CD14-positive monocyte (primary cell): ENCODE data around the gene NRN1. TPM values are rescaled to one million over a fixed set of nuclear protein-coding genes. Genes with fewer than 3 reads are reported as not detected.

Experiments
- DNase-seq, 3 donors: peaks; one replicate each; pipeline ENCODE4 v3.0.0-alpha.2; 2011 to 2022
- H2AFZ ChIP-seq: 2 replicates; pipeline ENCODE4 v1.6.0; 2012; ENCODE audit warnings: mild to moderate bottlenecking, low read depth, low read length, inconsistent platforms; ENCODE audit not compliant: insufficient read depth, poor library complexity, severe bottlenecking
- H3K27ac ChIP-seq, 2 donors: 1 replicate in 1 of 2; 2 replicates in 1 of 2; pipeline ENCODE4 v1.5.1; 2012 to 2013; ENCODE audit warnings: low read length in 2 of 2, control low read depth in 1 of 2, inconsistent platforms in 1 of 2, low read depth in 1 of 2, mild to moderate bottlenecking in 1 of 2
- H3K27me3 ChIP-seq, 2 donors: one replicate each; pipeline versions ENCODE4 v1.6.0 to v1.6.1; 2011 to 2013; ENCODE audit warnings: low read length in 2 of 2; ENCODE audit not compliant: control insufficient read depth in 2 of 2, insufficient read depth in 2 of 2
- H3K36me3 ChIP-seq, 2 donors: replicated peaks in 1 of 2; 1 replicate in 1 of 2; 2 replicates in 1 of 2; pipeline versions ENCODE4 v1.5.1 to v1.6.1; 2012 to 2013; ENCODE audit warnings: low read length in 2 of 2, control low read depth in 1 of 2, inconsistent platforms in 1 of 2, mild to moderate bottlenecking in 1 of 2; ENCODE audit not compliant: insufficient read depth in 2 of 2, control insufficient read depth in 1 of 2
- H3K4me1 ChIP-seq, 2 donors: 1 replicate in 1 of 2; 2 replicates in 1 of 2; pipeline versions ENCODE4 v1.5.1 to v1.6.1; 2012 to 2013; ENCODE audit warnings: low read length in 2 of 2, control low read depth in 1 of 2, inconsistent platforms in 1 of 2, mild to moderate bottlenecking in 1 of 2, moderate library complexity in 1 of 2; ENCODE audit not compliant: insufficient read depth in 2 of 2, control insufficient read depth in 1 of 2
- H3K4me2 ChIP-seq: replicated peaks from 2 replicates; pipeline ENCODE3; 2012; ENCODE audit warnings: low read length, moderate library complexity, mild to moderate bottlenecking; ENCODE audit not compliant: poor library complexity, severe bottlenecking; ENCODE audit errors: extremely low read depth
- H3K4me3 ChIP-seq, 3 experiments: fragments of 200-600 bp in 1 of 3; sonication (generic) in 1 of 3; replicated peaks in 1 of 3; 1 replicate in 2 of 3; 2 replicates in 1 of 3; pipeline ENCODE4 v1.5.1; 2011 to 2013; ENCODE audit warnings: low read length in 3 of 3, mild to moderate bottlenecking in 3 of 3, control low read depth in 2 of 3, low read depth in 2 of 3, inconsistent platforms in 1 of 3, moderate library complexity in 1 of 3
- H3K79me2 ChIP-seq: 2 replicates; pipeline ENCODE4 v1.6.0; 2012; ENCODE audit warnings: mild to moderate bottlenecking, control low read depth, inconsistent platforms, low read length, moderate library complexity; ENCODE audit not compliant: insufficient read depth
- H3K9ac ChIP-seq: 2 replicates; pipeline ENCODE4 v1.6.0; 2017; ENCODE audit warnings: low read length, mild to moderate bottlenecking; ENCODE audit not compliant: insufficient read depth, poor library complexity, severe bottlenecking
- H3K9me3 ChIP-seq, 2 donors: replicated peaks in 1 of 2; 1 replicate in 1 of 2; 2 replicates in 1 of 2; pipeline versions ENCODE4 v1.5.1 to v1.6.1; 2012 to 2013; ENCODE audit warnings: low read length in 2 of 2, control low read depth in 1 of 2; ENCODE audit not compliant: control insufficient read depth in 1 of 2, insufficient read depth in 1 of 2
- H4K20me1 ChIP-seq: 2 replicates; pipeline ENCODE4 v1.6.0; 2012; ENCODE audit warnings: mild to moderate bottlenecking, low read length, control low read depth, moderate library complexity; ENCODE audit not compliant: insufficient read depth
- H3K27ac Mint-ChIP-seq, 7 donors: one replicate each; pipeline ENCODE4 v1.8.0; 2020; ENCODE audit warnings: mild to moderate bottlenecking in 7 of 7, mixed read lengths in 7 of 7, moderate library complexity in 6 of 7, inconsistent platforms in 2 of 7
- H3K27me3 Mint-ChIP-seq, 3 donors: one replicate each; pipeline ENCODE4 v1.8.0; 2021 to 2022; ENCODE audit warnings: low read depth in 3 of 3, mild to moderate bottlenecking in 3 of 3, mixed read lengths in 3 of 3, moderate library complexity in 3 of 3, inconsistent platforms in 1 of 3
- H3K36me3 Mint-ChIP-seq, 2 donors: one replicate each; pipeline ENCODE4 v1.8.0; 2020; ENCODE audit warnings: mixed read lengths in 2 of 2, inconsistent platforms in 1 of 2, mild to moderate bottlenecking in 1 of 2
- H3K4me1 Mint-ChIP-seq: one replicate; pipeline ENCODE4 v1.8.0; 2020; ENCODE audit warnings: mild to moderate bottlenecking, mixed read lengths
- H3K4me3 Mint-ChIP-seq, 2 donors: one replicate each; pipeline ENCODE4 v1.8.0; 2020; ENCODE audit warnings: mild to moderate bottlenecking in 2 of 2, mixed read lengths in 2 of 2, moderate library complexity in 1 of 2
- H3K9me3 Mint-ChIP-seq, 7 donors: one replicate each; pipeline ENCODE4 v1.8.0; 2020 to 2022; ENCODE audit warnings: mixed read lengths in 7 of 7, mild to moderate bottlenecking in 6 of 7, moderate library complexity in 6 of 7, inconsistent platforms in 2 of 7
- CTCF ChIP-seq: fragments of 200-600 bp; IDR thresholded peaks from one replicate; pipeline ENCODE4 v1.8.0; 2022; ENCODE audit warnings: antibody characterized with exemption, mild to moderate bottlenecking
- WGBS: methylation state at CpG from one replicate; pipeline ENCODE4 v1.1.5; 2013; ENCODE audit warnings: missing lambda C conversion rate; ENCODE audit not compliant: insufficient coverage; 5-methylcytosine and 5-hydroxymethylcytosine counted together
- intact Hi-C, 2 donors: fragments of 100-400 bp; cut with micrococcal nuclease; formaldehyde crosslinking; loops; one replicate each; pipeline versions ENCODE4 v1.15.0 to v1.15.1; 2023
- polyA plus RNA-seq, 3 donors: library from polyadenylated mRNA; depleted of rRNA in 1 of 3; unstranded in 2 of 3; stranded (reverse) in 1 of 3; fragments of 300-500 nt in 2 of 3; fragments of >200 nt in 1 of 3; fragmentation: Illumina TruSeq in 2 of 3; gene quantifications; 1 replicate in 2 of 3; 2 replicates in 1 of 3; pipeline ENCODE4 v1.2.3, GENCODE V29; 2012 to 2021

The NRN1 gene
- polyA plus RNA-seq, 3 donors: 0.08 TPM; not detected in 2

GRCh38 chr6:5995949-5996713 lies 10.6 kb downstream of the NRN1 start:
- H3K27me3 Mint-ChIP-seq: peaks cover 88 to 97% (median 95%) of the 10 kb centered on the region in 3 donors

GRCh38 chr6:5995658-5995948 lies 11.1 kb downstream of the NRN1 start:
- Histone ChIP-seq H3K9me3 (peaks cover 24 to 60% of the 10 kb centered on the region in 2 donors), H3K79me2 (no peaks in the 10 kb centered on the region), H3K27ac (no peak overlapping the region), H3K4me1 (peaks cover 46 to 53% of the 10 kb centered on the region in 2 donors), H3K4me3 (peak overlapping the region in 1 of 3 experiments; percentile 87), H3K36me3 (no peaks in the 10 kb centered on the region), H3K4me2 (peak overlapping the region; percentile 86), H4K20me1 (no peaks in the 10 kb centered on the region), H2AFZ (peak overlapping the region; percentile 83), H3K9ac (no peak overlapping the region), H3K27me3 (peaks cover 71 to 93% of the 10 kb centered on the region in 2 donors)
- peaks cover 74% of the 10 kb centered on the region for H3K4me1 Mint-ChIP-seq
- WGBS: 19% methylated on average over 3 of the region's 10 CpGs
- TF ChIP-seq CTCF: no peak
- H3K27ac Mint-ChIP-seq: no peak overlapping the region
- H3K27me3 Mint-ChIP-seq: peaks cover 86 to 94% (median 93%) of the 10 kb centered on the region in 3 donors
- peaks cover 19 to 45% of the 10 kb centered on the region in 2 donors for H3K36me3 Mint-ChIP-seq
- intact Hi-C loops: no loop called here
- peaks cover 19 to 75% (median 52%) of the 10 kb centered on the region in 7 donors for H3K9me3 Mint-ChIP-seq
- DNase-seq: no peak
- peak overlapping the region; percentile 98 for H3K4me3 Mint-ChIP-seq

More at GRCh38 chr6:5995949-5996713, 10.6 kb downstream of the NRN1 start:
- Histone ChIP-seq H3K9me3 (peaks cover 26 to 64% of the 10 kb centered on the region in 2 donors), H3K79me2 (no peaks in the 10 kb centered on the region), H2AFZ (peak overlapping the region; percentile 83), H3K4me1 (peaks cover 44 to 52% of the 10 kb centered on the region in 2 donors), H3K4me2 (peak overlapping the region; percentile 86), H3K9ac (peak overlapping the region; percentile 66), H3K36me3 (no peaks in the 10 kb centered on the region), H3K4me3 (peak overlapping the region; percentile 79 to 87 (median 79)), H4K20me1 (no peaks in the 10 kb centered on the region), H3K27ac (peak overlapping the region in 1 of 2 donors; percentile 25), H3K27me3 (peaks cover 76 to 98% of the 10 kb centered on the region in 2 donors)
- peak overlapping the region in 3 of 7 donors; percentile 32 to 88 (median 41) for H3K27ac Mint-ChIP-seq
- DNase-seq: no peak
- H3K9me3 Mint-ChIP-seq: peaks cover 19 to 77% (median 54%) of the 10 kb centered on the region in 7 donors
- 5% methylated on average over 24 of the region's 41 CpGs for WGBS
- peaks cover 19 to 45% of the 10 kb centered on the region in 2 donors for H3K36me3 Mint-ChIP-seq
- peaks cover 70% of the 10 kb centered on the region for H3K4me1 Mint-ChIP-seq
- TF ChIP-seq CTCF: peak; percentile 14
- peak overlapping the region; percentile 98 for H3K4me3 Mint-ChIP-seq
- intact Hi-C loops: no loop called here
